WERI-Rb-1 (cell line): ENCODE data around the gene BPIFB4.

ENCODE experiments used
- DNase-seq: peaks from one replicate; pipeline ENCODE4 v3.0.0-alpha.2; 2020
- H3K27ac ChIP-seq: fragments of 250-450 bp; sonication (Bioruptor Pico); 2 replicates; pipeline ENCODE4 v1.5.1; 2020; ENCODE audit warnings: mild to moderate bottlenecking, moderate library complexity
- H3K27me3 ChIP-seq: fragments of 250-450 bp; sonication (Bioruptor Pico); 2 replicates; pipeline ENCODE4 v1.5.1; 2021; ENCODE audit warnings: mild to moderate bottlenecking, low read depth, moderate library complexity; ENCODE audit not compliant: insufficient read depth, severe bottlenecking
- H3K36me3 ChIP-seq: fragments of 250-450 bp; sonication (Bioruptor Pico); 2 replicates; pipeline ENCODE4 v1.5.1; 2020; ENCODE audit warnings: mild to moderate bottlenecking, moderate library complexity
- H3K4me3 ChIP-seq: 2 replicates; pipeline ENCODE4 v1.5.1; 2011; ENCODE audit warnings: low read depth, mild to moderate bottlenecking, control low read depth, low read length
- H3K9me3 ChIP-seq: fragments of 250-450 bp; sonication (Bioruptor Pico); 2 replicates; pipeline ENCODE4 v1.5.1; 2021; ENCODE audit warnings: mild to moderate bottlenecking, moderate library complexity; ENCODE audit not compliant: severe bottlenecking
- TF ChIP-seq, protein P1 (sequence below): IDR thresholded peaks from 2 replicates; pipeline ENCODE4 v1.5.1; 2011; ENCODE audit warnings: low read depth, mild to moderate bottlenecking, control low read depth, inconsistent platforms, low read length

Gene BPIFB4

GRCh38 chr20:33127422-33128097 lies 48.1 kb downstream of the BPIFB4 start:
- Histone ChIP-seq H3K36me3 (no peaks in the 10 kb centered on the region), H3K27me3 (no peaks in the 10 kb centered on the region), H3K4me3 (no peak overlapping the region), H3K27ac (no peak overlapping the region), H3K9me3 (peaks cover 4% of the 10 kb centered on the region)
- TF ChIP-seq, protein P1, sequence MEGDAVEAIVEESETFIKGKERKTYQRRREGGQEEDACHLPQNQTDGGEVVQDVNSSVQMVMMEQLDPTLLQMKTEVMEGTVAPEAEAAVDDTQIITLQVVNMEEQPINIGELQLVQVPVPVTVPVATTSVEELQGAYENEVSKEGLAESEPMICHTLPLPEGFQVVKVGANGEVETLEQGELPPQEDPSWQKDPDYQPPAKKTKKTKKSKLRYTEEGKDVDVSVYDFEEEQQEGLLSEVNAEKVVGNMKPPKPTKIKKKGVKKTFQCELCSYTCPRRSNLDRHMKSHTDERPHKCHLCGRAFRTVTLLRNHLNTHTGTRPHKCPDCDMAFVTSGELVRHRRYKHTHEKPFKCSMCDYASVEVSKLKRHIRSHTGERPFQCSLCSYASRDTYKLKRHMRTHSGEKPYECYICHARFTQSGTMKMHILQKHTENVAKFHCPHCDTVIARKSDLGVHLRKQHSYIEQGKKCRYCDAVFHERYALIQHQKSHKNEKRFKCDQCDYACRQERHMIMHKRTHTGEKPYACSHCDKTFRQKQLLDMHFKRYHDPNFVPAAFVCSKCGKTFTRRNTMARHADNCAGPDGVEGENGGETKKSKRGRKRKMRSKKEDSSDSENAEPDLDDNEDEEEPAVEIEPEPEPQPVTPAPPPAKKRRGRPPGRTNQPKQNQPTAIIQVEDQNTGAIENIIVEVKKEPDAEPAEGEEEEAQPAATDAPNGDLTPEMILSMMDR: no peak
- no peak for DNase-seq

DNA sequence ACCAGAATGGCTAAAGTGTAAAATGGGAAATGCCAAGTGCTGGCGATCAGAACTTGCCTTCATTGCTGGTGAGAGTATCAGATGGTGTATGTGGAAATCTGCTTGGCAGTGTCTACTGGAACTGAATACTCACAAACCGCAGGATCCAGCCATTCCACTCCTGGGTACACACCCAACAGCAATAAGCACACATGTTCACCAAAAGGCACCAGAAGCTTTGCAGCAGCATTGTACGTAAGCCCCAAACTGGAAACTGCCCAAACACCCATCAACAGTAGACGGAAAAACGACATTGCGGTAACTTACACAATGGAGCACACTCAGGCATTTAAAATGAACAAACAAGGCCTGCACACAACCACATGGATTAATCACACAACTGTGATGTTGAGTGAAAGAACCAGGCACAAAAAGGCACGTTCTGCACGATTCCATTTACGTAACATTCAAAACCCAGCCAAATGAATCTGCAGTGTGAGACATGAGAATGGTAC lies 51.2 kb downstream of the BPIFB4 start:
- Histone ChIP-seq H3K36me3 (no peaks in the 10 kb centered on the region), H3K27ac (no peak overlapping the region), H3K4me3 (no peak overlapping the region), H3K27me3 (no peaks in the 10 kb centered on the region), H3K9me3 (no peaks in the 10 kb centered on the region)
- TF ChIP-seq, protein P1: no peak
- DNase-seq: no peak

- TF ChIP-seq, protein P1: no peak
- Histone ChIP-seq H3K27ac (no peak overlapping the region), H3K4me3 (no peak overlapping the region), H3K27me3 (no peaks in the 10 kb centered on the region), H3K36me3 (no peaks in the 10 kb centered on the region), H3K9me3 (no peaks in the 10 kb centered on the region)
- no peak for DNase-seq
Observed at GRCh38 chr20:33131949-33132473, 52.6 kb downstream of the BPIFB4 start.

DNA sequence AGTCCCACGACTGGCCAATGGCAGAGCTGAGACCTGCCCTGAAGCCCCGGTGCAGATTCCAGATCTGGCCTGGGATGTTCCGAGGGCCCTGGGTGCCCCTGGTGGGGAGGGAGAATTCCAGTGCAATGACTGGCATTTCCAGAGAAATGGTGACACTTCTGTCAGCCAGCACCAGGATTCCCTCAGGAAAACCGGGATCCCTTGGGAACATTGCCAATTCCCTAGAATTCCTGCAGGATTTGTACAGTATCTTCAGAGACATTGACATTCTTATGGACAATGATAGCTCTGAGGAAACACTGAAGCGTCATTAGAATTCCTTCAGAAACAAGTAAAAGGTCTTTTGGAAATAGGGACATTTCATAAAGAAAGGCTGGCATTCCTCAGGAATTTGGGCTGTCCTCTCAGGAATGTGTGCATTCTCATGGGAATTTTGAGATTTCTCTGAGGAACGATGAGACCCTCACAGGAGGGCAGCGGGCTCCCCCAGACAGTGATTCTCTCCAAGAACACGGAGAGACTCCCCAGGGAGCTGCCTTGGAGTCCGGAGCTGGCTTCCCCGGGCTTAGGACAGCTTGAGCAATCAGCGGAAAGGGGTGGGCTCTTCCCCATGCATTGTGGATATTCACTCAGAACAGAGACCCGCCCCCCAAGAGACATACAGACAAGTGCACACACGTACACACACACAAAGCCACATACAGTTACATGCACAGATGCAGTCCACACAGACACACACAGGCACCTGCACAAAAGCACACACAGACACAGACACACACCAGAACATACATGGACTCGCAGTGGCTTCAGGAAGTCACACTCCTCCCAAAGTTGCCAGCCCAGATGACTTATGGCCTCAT lies 53.3 kb downstream of the BPIFB4 start:
- Histone ChIP-seq H3K27me3 (no peaks in the 10 kb centered on the region), H3K27ac (no peak overlapping the region), H3K36me3 (no peaks in the 10 kb centered on the region), H3K4me3 (no peak overlapping the region), H3K9me3 (no peaks in the 10 kb centered on the region)
- TF ChIP-seq, protein P1: no peak
- DNase-seq: no peak

GRCh38 chr20:33133373-33133941 lies 54.0 kb downstream of the BPIFB4 start:
- TF ChIP-seq, protein P1: no peak
- no peak for DNase-seq
- no peak overlapping the region for H3K27ac ChIP-seq

More at GRCh38 chr20:33133373-33133941, 54.0 kb downstream of the BPIFB4 start:
- no peaks in the 10 kb centered on the region for H3K27me3 ChIP-seq
- H3K9me3 ChIP-seq: no peaks in the 10 kb centered on the region
- no peak overlapping the region for H3K4me3 ChIP-seq
- H3K36me3 ChIP-seq: no peaks in the 10 kb centered on the region
